ENCODE data around the gene RTN1. TPM values are rescaled to one million over a fixed set of nuclear protein-coding genes. Genes with fewer than 3 reads are reported as not detected.

The RTN1 gene
- total and polyA plus RNA-seq, 10 of the 15 experiments (the other 5 are each of a cell fraction or from before 2014, with no cell fraction given), result 0.03 to 0.55 (median 0.13) TPM; not detected in 4

DNA sequence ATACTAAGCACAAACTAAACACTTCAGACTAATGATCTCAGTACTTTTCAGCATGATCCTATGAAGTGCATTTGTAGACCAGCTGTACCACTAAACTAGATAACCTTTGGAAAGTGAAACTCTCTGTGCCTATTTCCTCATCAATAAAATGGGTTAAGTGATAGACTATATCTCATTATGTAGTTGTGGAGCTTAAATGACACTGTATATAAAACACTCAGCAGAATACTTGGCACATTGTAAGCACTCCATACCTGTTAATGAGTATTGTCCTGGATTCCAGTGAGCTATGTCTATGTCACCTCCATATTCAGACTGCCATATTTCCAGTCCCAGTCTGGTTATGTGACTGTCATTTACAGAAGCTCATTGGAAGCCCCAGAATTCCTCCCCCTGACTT, 44.4 kb downstream of the RTN1 start:
- Histone ChIP-seq H3K79me2 (ENCODE audit: control insufficient read depth, insufficient read depth, low read length) (no peaks in the 10 kb centered on the region), H3K4me3 (no peak overlapping the region), H3K27ac (ENCODE audit: control insufficient read depth, insufficient read depth) (no peak overlapping the region), H3K27me3 (replicated peaks in 1 of 2; ENCODE audit: control insufficient read depth in 2 of 2, insufficient read depth in 2 of 2, low read length in 1 of 2) (peaks cover 0 to 2% of the 10 kb centered on the region in 2 experiments; a peak in 1 of 4 replicates), H4K20me1 (ENCODE audit: control insufficient read depth, insufficient read depth) (no peaks in the 10 kb centered on the region), H2AFZ (ENCODE audit: control insufficient read depth, low read depth, low read length) (no peak overlapping the region), H3K4me2 (ENCODE audit: control insufficient read depth, insufficient read depth) (no peak overlapping the region), H3K4me1 (ENCODE audit: control insufficient read depth, insufficient read depth, low read length) (no peaks in the 10 kb centered on the region), H3K36me3 (ENCODE audit: control insufficient read depth in 2 of 2, insufficient read depth in 2 of 2, low read length in 1 of 2) (no peaks in the 10 kb centered on the region), H3K9ac (ENCODE audit: control insufficient read depth, insufficient read depth, low read length) (no peak overlapping the region), H3K9me3 (replicated peaks; ENCODE audit: control insufficient read depth, insufficient read depth, low read length) (no peaks in the 10 kb centered on the region)
- in situ Hi-C loops (cut with MboI), result no loop called here
- intact Hi-C loops (cut with micrococcal nuclease; ENCODE audit: unreplicated experiment), result no loop called here
- CTCF ChIA-PET, result interaction anchor here (0.9 kb wide), 1 partner anchor 92 kb away, joined by 3 read pairs; no protein-coding TSS in a partner anchor
- POLR2A ChIA-PET, result no interaction called here
- FAIRE-seq (no peak), DNase-seq (ENCODE audit: low read depth, low spot score) (no peak), ATAC-seq (no peak)
- RAD21 ChIA-PET (ENCODE audit: unreplicated experiment), result no interaction called here
- SMC1A ChIA-PET (ENCODE audit: uncharacterized antibody, unreplicated experiment), result no interaction called here
- no peak for TF ChIP-seq BHLHE40 (IDR thresholded peaks at IDR 0.05; ENCODE audit: borderline replicate concordance in 1 of 2, low read depth in 2 of 2, low read length in 1 of 2)
- TF ChIP-seq MYB (IDR thresholded peaks at IDR 0.05; ENCODE audit: borderline replicate concordance, low read depth, low read length), result no peak
- no peak for TF ChIP-seq RFX5 (IDR thresholded peaks at IDR 0.05; ENCODE audit: low read depth, low read length)
- no peak for TF ChIP-seq WRNIP1 (IDR thresholded peaks at IDR 0.05; ENCODE audit: borderline replicate concordance, low read depth, low read length)
- no TSS peak for BruUV-seq (replicated peaks)

DNA sequence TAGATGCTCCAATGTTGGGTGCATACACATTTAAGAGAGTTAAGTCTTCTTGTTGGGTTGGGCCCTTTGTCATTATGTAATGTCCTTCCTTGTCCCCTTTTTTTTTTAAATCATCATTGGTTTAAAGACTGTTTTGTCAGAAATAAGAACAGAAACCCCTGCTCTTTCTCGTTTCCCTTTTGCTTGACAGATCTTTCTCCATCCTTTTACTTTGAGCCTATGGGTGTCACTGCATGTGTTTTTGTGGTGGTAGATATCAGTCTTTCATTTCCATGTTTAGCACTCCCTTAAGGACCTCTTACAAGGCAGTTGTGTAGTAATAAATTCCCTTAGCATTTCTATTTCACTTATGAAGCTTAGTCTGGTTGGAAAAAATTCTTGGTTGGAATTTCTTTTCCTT, 47.4 kb downstream of the RTN1 start:
- Histone ChIP-seq H3K36me3 (ENCODE audit: control insufficient read depth in 2 of 2, insufficient read depth in 2 of 2, low read length in 1 of 2) (no peaks in the 10 kb centered on the region), H2AFZ (ENCODE audit: control insufficient read depth, low read depth, low read length) (no peak overlapping the region), H4K20me1 (ENCODE audit: control insufficient read depth, insufficient read depth) (no peaks in the 10 kb centered on the region), H3K27ac (ENCODE audit: control insufficient read depth, insufficient read depth) (no peak overlapping the region), H3K79me2 (ENCODE audit: control insufficient read depth, insufficient read depth, low read length) (no peaks in the 10 kb centered on the region), H3K4me2 (ENCODE audit: control insufficient read depth, insufficient read depth) (no peak overlapping the region), H3K4me3 (no peak overlapping the region), H3K27me3 (replicated peaks in 1 of 2; ENCODE audit: control insufficient read depth in 2 of 2, insufficient read depth in 2 of 2, low read length in 1 of 2) (peaks cover 0 to 2% of the 10 kb centered on the region in 2 experiments; a peak in 1 of 4 replicates), H3K9me3 (replicated peaks; ENCODE audit: control insufficient read depth, insufficient read depth, low read length) (no peaks in the 10 kb centered on the region), H3K4me1 (ENCODE audit: control insufficient read depth, insufficient read depth, low read length) (no peaks in the 10 kb centered on the region), H3K9ac (ENCODE audit: control insufficient read depth, insufficient read depth, low read length) (no peak overlapping the region)
- peak; percentile 12 for DNase-seq (ENCODE audit: low read depth, low spot score)
- RAD21 ChIA-PET (ENCODE audit: unreplicated experiment), result interaction anchor here (1.1 kb wide), 1 partner anchor 26 kb away, joined by 3 read pairs; no protein-coding TSS in a partner anchor
- SMC1A ChIA-PET (ENCODE audit: uncharacterized antibody, unreplicated experiment), result interaction anchor here (0.8 kb wide), 1 partner anchor 9 kb away, joined by 5 read pairs; no protein-coding TSS in a partner anchor
- 0% methylated on average over 1 of the region's 1 CpG for WGBS (ENCODE audit: insufficient coverage, insufficient replicate concordance, low lambda C conversion rate, missing lambda C conversion rate)
- CTCF ChIA-PET, result no interaction called here
- intact Hi-C loops (cut with micrococcal nuclease; ENCODE audit: unreplicated experiment), result no loop called here
- POLR2A ChIA-PET, result no interaction called here
- in situ Hi-C loops (cut with MboI), result no loop called here
- no peak for FAIRE-seq
- peak; percentile 66 for ATAC-seq
- BruUV-seq (replicated peaks), result no TSS peak
- TF ChIP-seq RUNX3 (IDR thresholded peaks at IDR 0.05; ENCODE audit: low read length) (0 out of 2 replicates have a peak, but pooled peaks have one; percentile 10), ATF7 (IDR thresholded peaks at IDR 0.05; ENCODE audit: low read depth) (0 out of 2 replicates have a peak, but pooled peaks have one; percentile 30), SPI1 (IDR thresholded peaks at IDR 0.05; ENCODE audit: borderline replicate concordance, insufficient read depth, low read depth, low read length) (peak; percentile 40; the same call in 1 of the 2 replicates), BCL11A (IDR thresholded peaks at IDR 0.05; ENCODE audit: low read depth, low read length) (no peak), CHD1 (IDR thresholded peaks at IDR 0.05; ENCODE audit: low read depth, low read length) (no peak)
- TF ChIP-seq, protein P1, sequence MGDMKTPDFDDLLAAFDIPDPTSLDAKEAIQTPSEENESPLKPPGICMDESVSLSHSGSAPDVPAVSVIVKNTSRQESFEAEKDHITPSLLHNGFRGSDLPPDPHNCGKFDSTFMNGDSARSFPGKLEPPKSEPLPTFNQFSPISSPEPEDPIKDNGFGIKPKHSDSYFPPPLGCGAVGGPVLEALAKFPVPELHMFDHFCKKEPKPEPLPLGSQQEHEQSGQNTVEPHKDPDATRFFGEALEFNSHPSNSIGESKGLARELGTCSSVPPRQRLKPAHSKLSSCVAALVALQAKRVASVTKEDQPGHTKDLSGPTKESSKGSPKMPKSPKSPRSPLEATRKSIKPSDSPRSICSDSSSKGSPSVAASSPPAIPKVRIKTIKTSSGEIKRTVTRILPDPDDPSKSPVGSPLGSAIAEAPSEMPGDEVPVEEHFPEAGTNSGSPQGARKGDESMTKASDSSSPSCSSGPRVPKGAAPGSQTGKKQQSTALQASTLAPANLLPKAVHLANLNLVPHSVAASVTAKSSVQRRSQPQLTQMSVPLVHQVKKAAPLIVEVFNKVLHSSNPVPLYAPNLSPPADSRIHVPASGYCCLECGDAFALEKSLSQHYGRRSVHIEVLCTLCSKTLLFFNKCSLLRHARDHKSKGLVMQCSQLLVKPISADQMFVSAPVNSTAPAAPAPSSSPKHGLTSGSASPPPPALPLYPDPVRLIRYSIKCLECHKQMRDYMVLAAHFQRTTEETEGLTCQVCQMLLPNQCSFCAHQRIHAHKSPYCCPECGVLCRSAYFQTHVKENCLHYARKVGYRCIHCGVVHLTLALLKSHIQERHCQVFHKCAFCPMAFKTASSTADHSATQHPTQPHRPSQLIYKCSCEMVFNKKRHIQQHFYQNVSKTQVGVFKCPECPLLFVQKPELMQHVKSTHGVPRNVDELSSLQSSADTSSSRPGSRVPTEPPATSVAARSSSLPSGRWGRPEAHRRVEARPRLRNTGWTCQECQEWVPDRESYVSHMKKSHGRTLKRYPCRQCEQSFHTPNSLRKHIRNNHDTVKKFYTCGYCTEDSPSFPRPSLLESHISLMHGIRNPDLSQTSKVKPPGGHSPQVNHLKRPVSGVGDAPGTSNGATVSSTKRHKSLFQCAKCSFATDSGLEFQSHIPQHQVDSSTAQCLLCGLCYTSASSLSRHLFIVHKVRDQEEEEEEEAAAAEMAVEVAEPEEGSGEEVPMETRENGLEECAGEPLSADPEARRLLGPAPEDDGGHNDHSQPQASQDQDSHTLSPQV (IDR thresholded peaks at IDR 0.05), result no peak
- TF ChIP-seq, protein P2, sequence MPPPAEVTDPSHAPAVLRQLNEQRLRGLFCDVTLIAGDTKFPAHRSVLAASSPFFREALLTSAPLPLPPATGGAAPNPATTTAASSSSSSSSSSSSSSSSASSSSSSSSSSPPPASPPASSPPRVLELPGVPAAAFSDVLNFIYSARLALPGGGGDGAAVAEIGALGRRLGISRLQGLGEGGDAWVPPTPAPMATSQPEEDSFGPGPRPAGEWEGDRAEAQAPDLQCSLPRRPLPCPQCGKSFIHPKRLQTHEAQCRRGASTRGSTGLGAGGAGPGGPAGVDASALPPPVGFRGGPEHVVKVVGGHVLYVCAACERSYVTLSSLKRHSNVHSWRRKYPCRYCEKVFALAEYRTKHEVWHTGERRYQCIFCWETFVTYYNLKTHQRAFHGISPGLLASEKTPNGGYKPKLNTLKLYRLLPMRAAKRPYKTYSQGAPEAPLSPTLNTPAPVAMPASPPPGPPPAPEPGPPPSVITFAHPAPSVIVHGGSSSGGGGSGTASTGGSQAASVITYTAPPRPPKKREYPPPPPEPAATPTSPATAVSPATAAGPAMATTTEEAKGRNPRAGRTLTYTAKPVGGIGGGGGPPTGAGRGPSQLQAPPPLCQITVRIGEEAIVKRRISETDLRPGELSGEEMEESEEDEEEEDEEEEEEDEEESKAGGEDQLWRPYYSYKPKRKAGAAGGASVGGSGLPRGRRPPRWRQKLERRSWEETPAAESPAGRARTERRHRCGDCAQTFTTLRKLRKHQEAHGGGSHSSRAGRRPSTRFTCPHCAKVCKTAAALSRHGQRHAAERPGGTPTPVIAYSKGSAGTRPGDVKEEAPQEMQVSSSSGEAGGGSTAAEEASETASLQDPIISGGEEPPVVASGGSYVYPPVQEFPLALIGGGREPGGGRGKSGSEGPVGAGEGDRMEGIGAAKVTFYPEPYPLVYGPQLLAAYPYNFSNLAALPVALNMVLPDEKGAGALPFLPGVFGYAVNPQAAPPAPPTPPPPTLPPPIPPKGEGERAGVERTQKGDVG (CRISPR knock-in tag; IDR thresholded peaks at IDR 0.05), result no peak
